ENCODE results near the gene TTC39C.

The TTC39C gene

GRCh38 chr18:24033641-24034412, 19.3 kb downstream of the TTC39C start:
- ChIA-PET POLR2A (no interaction called here), CTCF (interaction anchor here (0.8 to 1.7 kb wide), 4 partner anchors 10 to 22 kb away, joined by 3 to 7 read pairs (median 4); partner anchors contain the start of gene TTC39C)
- no peak for DNase-seq (ENCODE audit: extremely low spot score)
- TF ChIP-seq CTCF (IDR thresholded peaks at IDR 0.05; ENCODE audit: control extremely low read depth, extremely low read depth, low read depth, missing control alignments): no peak

DNA sequence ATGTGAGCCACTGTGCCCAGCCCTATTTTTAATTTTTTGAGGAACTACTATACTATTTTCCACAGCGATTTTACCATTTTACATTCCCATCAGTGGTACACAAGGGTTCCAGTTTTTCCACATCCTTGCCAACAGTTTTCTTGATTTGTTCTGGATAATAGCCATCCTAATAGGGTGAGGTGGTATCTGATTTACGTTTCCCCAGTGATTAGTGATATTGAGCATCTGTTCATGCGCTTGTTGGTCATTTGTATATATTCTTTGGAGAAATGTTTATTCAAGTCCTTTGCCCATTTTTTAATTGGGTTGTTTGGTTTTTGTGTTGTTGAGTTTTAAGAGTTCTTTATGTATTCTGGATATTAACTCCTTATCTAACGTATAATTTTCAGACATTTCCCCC, 20.8 kb downstream of the TTC39C start:
- ChIA-PET POLR2A (no interaction called here), CTCF (no interaction called here)
- no peak for TF ChIP-seq CTCF (IDR thresholded peaks at IDR 0.05; ENCODE audit: control extremely low read depth, extremely low read depth, low read depth, missing control alignments)
- no peak for DNase-seq (ENCODE audit: extremely low spot score)

DNA sequence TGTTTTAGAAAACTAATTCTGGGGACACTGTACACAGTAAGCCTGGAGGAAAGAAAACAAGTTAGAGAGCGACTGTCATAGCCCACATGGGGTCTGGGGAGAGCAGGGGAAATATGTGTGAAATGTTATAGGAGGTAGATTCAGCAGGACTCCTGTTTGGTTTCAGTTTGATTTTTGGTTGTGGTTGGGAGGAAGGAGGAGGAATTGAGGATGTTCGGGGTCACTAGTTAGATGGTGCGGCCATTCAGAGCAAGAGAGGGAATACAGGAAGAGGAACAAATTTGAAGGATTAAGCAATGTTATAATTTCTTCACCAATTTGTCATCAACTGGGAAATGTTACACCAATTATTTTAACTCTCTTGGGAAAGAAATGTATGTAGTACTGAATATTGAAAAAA, 25.1 kb downstream of the TTC39C start:
- ChIA-PET CTCF (interaction anchor here (0.7 kb wide), 1 partner anchor 541 kb away, joined by 3 read pairs; no protein-coding TSS in a partner anchor), POLR2A (no interaction called here)
- no peak for TF ChIP-seq CTCF (IDR thresholded peaks at IDR 0.05; ENCODE audit: control extremely low read depth, extremely low read depth, low read depth, missing control alignments)
- DNase-seq (ENCODE audit: extremely low spot score): no peak

DNA sequence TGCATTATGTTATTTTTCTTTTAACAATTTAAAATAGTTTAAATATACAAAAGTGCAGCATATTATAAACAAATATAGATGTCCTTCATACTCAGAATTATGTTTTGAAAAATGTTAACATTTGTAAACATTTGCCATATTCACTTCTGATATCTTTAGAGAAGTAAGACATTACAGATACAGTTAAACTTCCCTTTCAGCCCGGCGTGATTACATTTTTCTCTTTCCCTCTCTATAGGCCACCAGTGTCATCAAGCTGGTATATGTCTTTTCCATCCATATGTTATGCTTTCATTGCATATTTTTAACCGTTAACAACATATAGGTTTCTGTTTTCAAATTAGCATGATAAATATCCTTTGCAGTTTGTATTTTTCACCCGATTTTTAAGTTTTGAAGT, 27.1 kb downstream of the TTC39C start:
- ChIA-PET CTCF (interaction anchor here (1.3 to 1.5 kb wide), 2 partner anchors 13 to 15 kb away, joined by 3 to 4 read pairs; no protein-coding TSS in a partner anchor), POLR2A (no interaction called here)
- no peak for DNase-seq (ENCODE audit: extremely low spot score)
- TF ChIP-seq CTCF (IDR thresholded peaks at IDR 0.05; ENCODE audit: control extremely low read depth, extremely low read depth, low read depth, missing control alignments): no peak

DNA sequence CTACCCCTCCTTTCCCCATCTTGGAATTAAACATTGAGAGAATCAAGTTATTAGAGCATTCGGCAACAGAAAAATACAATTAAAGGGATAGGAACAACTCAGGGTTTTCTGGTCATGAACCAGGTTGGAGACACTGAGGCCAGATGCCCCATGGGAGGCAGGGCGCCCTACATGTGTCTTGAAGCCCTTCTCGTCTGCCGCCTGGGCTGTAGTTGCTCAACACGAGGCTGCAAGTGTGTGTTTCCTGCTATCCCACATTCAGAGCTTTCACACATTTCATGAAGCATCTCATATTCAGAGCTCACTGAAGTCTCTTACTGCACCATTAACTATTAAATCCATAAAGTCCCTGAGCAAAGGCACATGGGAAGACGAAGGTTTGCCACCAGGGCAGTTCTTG, 28.8 kb downstream of the TTC39C start:
- TF ChIP-seq CTCF (IDR thresholded peaks at IDR 0.05; ENCODE audit: control extremely low read depth, extremely low read depth, low read depth, missing control alignments): no peak
- no peak for DNase-seq (ENCODE audit: extremely low spot score)
- ChIA-PET CTCF (interaction anchor here (1.1 to 1.6 kb wide), 2 partner anchors 11 to 45 kb away, joined by 3 to 5 read pairs; no protein-coding TSS in a partner anchor), POLR2A (interaction anchor here (0.6 kb wide), 1 partner anchor 22 kb away, joined by 3 read pairs; no protein-coding TSS in a partner anchor)

DNA sequence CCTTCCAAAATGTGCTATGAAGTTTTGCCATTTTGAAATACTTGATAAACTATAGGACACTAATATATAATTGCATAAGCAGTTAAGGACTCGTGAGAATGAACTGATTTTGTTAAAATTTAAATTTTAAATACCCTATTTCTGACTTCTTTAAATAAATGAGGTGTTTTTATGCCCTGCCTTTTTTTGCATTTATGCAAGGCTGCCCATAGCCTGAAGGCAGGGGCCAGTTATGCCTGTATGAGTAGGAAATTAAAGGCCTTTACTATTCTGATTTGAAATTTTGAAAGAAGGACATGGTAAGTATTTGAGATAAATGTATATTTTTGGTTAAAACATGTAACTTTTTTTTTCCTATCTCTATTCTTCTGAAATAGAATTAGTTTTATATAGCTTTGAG, 33.7 kb downstream of the TTC39C start:
- CTCF ChIA-PET: interaction anchor here (0.9 kb wide), 1 partner anchor 13 kb away, joined by 3 read pairs; no protein-coding TSS in a partner anchor
- TF ChIP-seq CTCF (IDR thresholded peaks at IDR 0.05; ENCODE audit: control extremely low read depth, extremely low read depth, low read depth, missing control alignments): no peak
- POLR2A ChIA-PET: no interaction called here
- DNase-seq (ENCODE audit: extremely low spot score): no peak

All from GM10248 (cell line).